Breast epithelium (tissue), 3 donors: ENCODE measurements around the gene CDH4.

Source experiments
- CTCF ChIP-seq, 3 donors: fragments of 450-650 bp; IDR thresholded peaks; one replicate each; pipeline ENCODE4 v1.5.1; 2016 to 2017; ENCODE audit warnings: antibody characterized with exemption in 3 of 3, mild to moderate bottlenecking in 3 of 3, moderate library complexity in 3 of 3
- POLR2A ChIP-seq: fragments of 450-650 bp; IDR thresholded peaks from one replicate; pipeline ENCODE4 v1.6.1; 2016; ENCODE audit warnings: antibody characterized with exemption, mild to moderate bottlenecking, moderate library complexity
- POLR2AphosphoS5 ChIP-seq, 3 donors: sonication (generic); formaldehyde crosslinking; IDR thresholded peaks; one replicate each; pipeline ENCODE4 v1.6.1; 2017; ENCODE audit warnings: antibody characterized with exemption in 3 of 3

GRCh38 chr20:61650912-61651733 is 399.1 kb downstream of the CDH4 start:
- TF ChIP-seq CTCF (IDR thresholded peaks at IDR 0.05), result no peak
- TF ChIP-seq POLR2A, result no peak
- no peak for TF ChIP-seq POLR2AphosphoS5 (IDR thresholded peaks at IDR 0.05)
